T-helper 1 cell treated with Interleukin-12 subunit alpha and Interleukin-12 subunit beta and Interleukin-4 antibody, amounts not matched to agents 30 μg/mL and 1 μg/mL, for 36 hours (primary cell): Measurements from ENCODE around the gene SMAD3.
"Not testable (repeated sequence)": the region's sequence is repeated elsewhere in the genome, so short reads cannot be mapped to it uniquely, and the experiment has no call there.

Source experiments
- H3K27ac Mint-ChIP-seq: one replicate; pipeline ENCODE4 v1.8.0; 2021; ENCODE audit warnings: mild to moderate bottlenecking, mixed read lengths
- H3K27me3 Mint-ChIP-seq: one replicate; pipeline ENCODE4 v1.8.0; 2021; ENCODE audit warnings: low read depth, mixed read lengths
- H3K36me3 Mint-ChIP-seq: one replicate; pipeline ENCODE4 v1.8.0; 2021; ENCODE audit warnings: low read depth, mixed read lengths
- H3K4me1 Mint-ChIP-seq: one replicate; pipeline ENCODE4 v1.8.0; 2021; ENCODE audit warnings: low read depth, mixed read lengths
- H3K4me3 Mint-ChIP-seq: one replicate; pipeline ENCODE4 v1.8.0; 2021; ENCODE audit warnings: mild to moderate bottlenecking, moderate library complexity, mixed read lengths
- H3K9me3 Mint-ChIP-seq: one replicate; pipeline ENCODE4 v1.8.0; 2021; ENCODE audit warnings: mixed read lengths

SMAD3 gene

DNA sequence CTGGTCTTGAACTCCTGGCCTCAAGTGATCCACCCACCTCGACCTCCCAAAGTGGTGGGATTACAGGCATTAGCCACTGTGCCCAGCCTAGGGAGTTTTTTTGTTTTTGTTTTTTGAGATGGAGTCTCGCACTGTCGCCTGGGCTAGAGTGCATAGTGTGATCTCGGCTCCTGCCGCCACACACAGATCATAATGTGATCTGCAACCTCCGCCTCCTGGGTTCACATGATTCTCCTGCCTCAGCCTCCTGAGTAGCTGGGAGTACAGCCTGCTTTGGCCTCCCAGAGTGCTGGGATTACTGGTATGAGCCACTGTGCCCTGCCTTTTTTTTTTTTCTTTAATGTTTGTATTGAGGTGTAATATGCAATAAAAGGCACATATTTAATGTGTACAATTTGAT, 78.2 kb downstream of the SMAD3 start:
- Mint-ChIP-seq H3K27ac (peak overlapping the region; percentile 62), H3K9me3 (no peaks in the 10 kb centered on the region), H3K4me1 (peaks cover 89% of the 10 kb centered on the region), H3K36me3 (peaks cover 28% of the 10 kb centered on the region), H3K27me3 (no peaks in the 10 kb centered on the region), H3K4me3 (no peak overlapping the region)

GRCh38 chr15:67144609-67145311, 79.4 kb downstream of the SMAD3 start:
- Mint-ChIP-seq H3K9me3 (no peaks in the 10 kb centered on the region), H3K27me3 (no peaks in the 10 kb centered on the region), H3K4me1 (peaks cover 97% of the 10 kb centered on the region), H3K27ac (peak overlapping the region; percentile 69), H3K4me3 (peak overlapping the region; percentile 26), H3K36me3 (peaks cover 26% of the 10 kb centered on the region)

DNA sequence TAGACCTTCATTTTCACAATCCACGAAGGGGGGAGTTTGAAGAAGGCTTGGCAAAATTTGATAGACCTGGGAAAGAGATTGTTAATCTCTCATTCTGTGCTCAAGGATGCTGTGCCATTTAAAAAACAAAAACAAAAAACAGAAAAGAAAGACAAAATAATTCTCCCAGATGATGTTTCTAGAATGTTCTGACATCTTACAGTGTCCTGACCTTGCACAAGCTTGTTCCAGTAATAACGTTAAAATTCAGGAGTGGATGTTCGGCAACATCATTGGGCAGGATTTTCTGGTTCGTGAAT, 79.9 kb downstream of the SMAD3 start:
- Mint-ChIP-seq H3K4me3 (peak overlapping the region; percentile 26), H3K27ac (peak overlapping the region; percentile 23), H3K27me3 (no peaks in the 10 kb centered on the region), H3K9me3 (no peaks in the 10 kb centered on the region), H3K36me3 (peaks cover 25% of the 10 kb centered on the region), H3K4me1 (peaks cover 97% of the 10 kb centered on the region)

- Mint-ChIP-seq H3K9me3 (no peaks in the 10 kb centered on the region), H3K27me3 (no peaks in the 10 kb centered on the region), H3K36me3 (peaks cover 24% of the 10 kb centered on the region), H3K4me1 (peaks cover 96% of the 10 kb centered on the region), H3K4me3 (peak overlapping the region; percentile 75), H3K27ac (peak overlapping the region; percentile 93)
These were observed 80.3 kb downstream of the SMAD3 start for GRCh38 chr15:67145710-67146109.

- Mint-ChIP-seq H3K27ac (peak overlapping the region; percentile 93), H3K27me3 (no peaks in the 10 kb centered on the region), H3K9me3 (no peaks in the 10 kb centered on the region), H3K4me1 (peaks cover 91% of the 10 kb centered on the region), H3K4me3 (peak overlapping the region; percentile 75), H3K36me3 (peaks cover 18% of the 10 kb centered on the region)
These were observed 80.8 kb downstream of the SMAD3 start for GRCh38 chr15:67146234-67146633.

DNA sequence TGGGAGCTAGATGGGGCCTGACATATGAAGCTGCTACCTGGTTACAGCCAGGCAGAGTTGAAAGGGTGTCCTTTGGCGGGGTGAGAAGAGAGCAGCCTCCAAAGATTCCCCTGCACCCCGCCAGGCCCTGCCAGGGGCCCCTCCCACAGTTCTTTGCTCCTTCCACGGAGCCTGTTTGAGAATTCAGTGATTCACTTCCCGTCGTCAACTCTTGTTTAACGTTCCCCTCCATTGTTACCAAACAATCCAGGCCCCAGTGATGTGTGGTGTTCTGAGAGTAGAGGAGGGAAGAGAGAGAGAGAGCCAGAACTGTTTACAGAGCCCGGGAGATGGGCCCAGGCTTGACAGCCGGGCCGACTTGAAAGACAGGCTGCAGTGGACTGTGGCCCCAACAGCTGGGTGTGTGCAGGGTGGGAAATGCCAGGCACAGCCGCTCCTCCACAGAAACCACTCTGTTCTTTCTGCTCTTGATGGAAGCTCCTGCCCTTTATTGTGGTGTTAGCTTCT, 81.5 kb downstream of the SMAD3 start:
- H3K27ac Mint-ChIP-seq = peak overlapping the region; percentile 93
- no peaks in the 10 kb centered on the region for H3K9me3 Mint-ChIP-seq
- no peaks in the 10 kb centered on the region for H3K27me3 Mint-ChIP-seq
- peak overlapping the region; percentile 60 for H3K4me3 Mint-ChIP-seq
- peaks cover 86% of the 10 kb centered on the region for H3K4me1 Mint-ChIP-seq
- H3K36me3 Mint-ChIP-seq = peaks cover 17% of the 10 kb centered on the region

DNA sequence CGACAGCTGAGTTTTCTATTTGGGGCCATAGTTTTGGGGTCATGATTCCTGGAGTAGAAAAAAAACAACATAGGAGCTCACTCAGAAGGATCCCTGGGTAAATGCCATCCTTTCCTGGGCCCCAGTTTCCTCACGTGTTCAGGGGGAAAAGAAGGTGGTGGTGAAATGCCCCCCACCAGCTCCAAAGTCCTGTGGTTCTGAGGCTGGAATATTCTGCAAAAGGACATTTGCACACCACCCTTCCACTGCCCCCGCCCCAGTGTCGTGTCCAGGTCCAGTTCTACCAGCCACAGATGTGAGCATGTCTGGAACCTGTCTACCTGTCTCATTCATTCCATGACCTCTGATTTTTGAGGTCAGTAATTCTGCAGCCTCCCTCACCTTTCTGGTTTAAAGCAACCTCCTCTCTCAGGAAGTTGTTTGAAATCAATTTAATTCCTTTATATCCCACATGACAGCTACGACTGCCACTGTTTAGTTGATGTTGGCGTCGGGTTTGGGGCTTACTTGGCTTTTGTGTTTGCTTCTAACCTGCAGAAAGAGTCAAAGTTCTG, 82.1 kb downstream of the SMAD3 start:
- no peaks in the 10 kb centered on the region for H3K27me3 Mint-ChIP-seq

DNA sequence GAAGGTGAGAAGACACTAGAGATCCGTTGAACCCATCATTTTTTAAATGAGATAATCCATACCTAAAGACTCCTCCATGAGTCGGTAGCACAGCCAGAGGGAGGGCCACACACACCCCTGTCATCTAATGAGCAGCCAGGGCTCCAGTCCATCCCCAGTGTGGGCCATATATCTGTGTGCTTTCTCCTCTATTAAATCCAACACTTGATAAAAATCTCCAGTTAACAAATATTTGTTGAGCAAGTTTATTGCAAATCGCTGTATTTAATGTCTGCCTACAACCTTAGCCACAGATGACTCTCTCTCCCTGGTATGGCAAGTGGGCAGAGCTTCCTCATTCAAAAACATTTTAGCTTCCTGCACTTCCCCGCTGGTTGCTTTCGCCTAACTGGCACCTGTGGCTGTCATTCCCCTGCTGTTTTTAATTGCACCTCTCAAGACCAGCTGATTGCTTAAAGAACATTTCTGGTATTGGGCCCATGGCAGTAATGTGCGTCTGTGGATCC, 82.8 kb downstream of the SMAD3 start:
- Mint-ChIP-seq H3K4me3 (peak overlapping the region; percentile 64), H3K27me3 (no peaks in the 10 kb centered on the region), H3K9me3 (no peaks in the 10 kb centered on the region), H3K27ac (peak overlapping the region; percentile 93), H3K36me3 (peaks cover 25% of the 10 kb centered on the region), H3K4me1 (peaks cover 83% of the 10 kb centered on the region)

More for the DNA sequence above, 82.1 kb downstream of the SMAD3 start:
- H3K4me1 Mint-ChIP-seq = peaks cover 87% of the 10 kb centered on the region
- peaks cover 21% of the 10 kb centered on the region for H3K36me3 Mint-ChIP-seq
- H3K27ac Mint-ChIP-seq = peak overlapping the region; percentile 93
- H3K9me3 Mint-ChIP-seq = no peaks in the 10 kb centered on the region
- peak overlapping the region; percentile 16 for H3K4me3 Mint-ChIP-seq

DNA sequence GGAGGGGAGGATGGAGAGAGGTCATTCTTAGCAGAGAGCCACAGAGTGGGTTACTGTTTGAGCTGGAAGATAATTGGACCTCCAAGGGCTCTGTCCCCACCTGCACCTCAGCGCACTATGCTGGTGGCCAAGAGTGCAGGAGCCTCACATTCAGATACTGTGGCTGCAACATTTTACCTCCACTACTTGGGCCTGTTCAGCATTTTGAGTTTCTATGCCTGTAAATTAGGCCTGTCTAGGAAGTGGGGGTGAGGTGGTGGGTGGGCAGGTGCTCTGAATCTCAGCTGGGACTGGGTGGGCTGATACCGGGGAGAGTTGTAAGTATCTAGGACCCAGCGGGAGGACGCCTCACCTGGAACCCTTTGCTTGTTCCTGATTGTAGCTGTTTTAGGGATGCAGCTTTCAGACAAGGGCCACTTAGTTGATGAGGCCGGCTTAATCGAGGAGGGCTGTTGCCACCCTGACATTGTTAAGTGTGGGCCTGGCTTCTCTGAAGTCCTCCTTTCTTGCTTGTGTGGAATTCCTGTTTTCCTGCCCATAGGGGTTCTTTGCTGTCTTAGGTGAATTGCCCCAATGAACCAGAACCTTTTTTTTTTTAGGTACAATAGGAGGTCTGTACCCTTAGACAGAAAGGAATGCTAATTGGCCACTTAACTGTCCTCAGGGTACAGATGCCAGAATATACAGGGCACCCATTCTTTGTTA, 83.8 kb downstream of the SMAD3 start:
- Mint-ChIP-seq H3K27ac (peak overlapping the region; percentile 93), H3K4me3 (peak overlapping the region; percentile 64), H3K9me3 (no peaks in the 10 kb centered on the region), H3K36me3 (peaks cover 30% of the 10 kb centered on the region), H3K27me3 (no peaks in the 10 kb centered on the region), H3K4me1 (peaks cover 79% of the 10 kb centered on the region)

GRCh38 chr15:67149773-67150022, 84.3 kb downstream of the SMAD3 start:
- Mint-ChIP-seq H3K27me3 (no peaks in the 10 kb centered on the region), H3K9me3 (no peaks in the 10 kb centered on the region), H3K36me3 (peaks cover 30% of the 10 kb centered on the region), H3K27ac (no peak overlapping the region), H3K4me3 (no peak overlapping the region), H3K4me1 (peaks cover 76% of the 10 kb centered on the region)

GRCh38 chr15:67150023-67150860, 84.8 kb downstream of the SMAD3 start:
- Mint-ChIP-seq H3K36me3 (peaks cover 35% of the 10 kb centered on the region), H3K4me3 (peak overlapping the region; percentile 41), H3K9me3 (no peaks in the 10 kb centered on the region), H3K27ac (peak overlapping the region; percentile 76), H3K27me3 (no peaks in the 10 kb centered on the region), H3K4me1 (peaks cover 71% of the 10 kb centered on the region)

DNA sequence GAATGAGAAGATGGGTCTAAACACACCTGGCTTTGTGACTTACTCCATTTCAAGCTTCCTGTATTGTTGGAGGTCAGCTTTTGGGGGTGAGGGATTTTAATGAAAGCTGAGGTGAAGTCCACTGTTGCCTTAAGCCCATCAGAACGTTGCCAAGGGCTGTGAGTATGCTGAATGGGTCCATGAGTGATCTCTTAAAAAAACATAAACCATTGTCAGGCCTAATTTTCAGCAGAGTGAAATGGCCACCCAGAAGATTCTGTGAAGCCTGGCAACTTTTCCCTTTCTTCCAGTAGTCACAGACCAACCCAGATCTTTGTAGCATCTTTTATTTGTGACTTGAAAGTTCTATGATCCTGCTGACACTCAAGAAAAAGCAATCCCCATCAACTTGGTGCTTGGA, 87.0 kb downstream of the SMAD3 start:
- Mint-ChIP-seq H3K9me3 (peaks cover 7% of the 10 kb centered on the region), H3K27me3 (no peaks in the 10 kb centered on the region), H3K4me1 (peaks cover 62% of the 10 kb centered on the region), H3K4me3 (no peak overlapping the region), H3K27ac (no peak overlapping the region), H3K36me3 (peaks cover 49% of the 10 kb centered on the region)

GRCh38 chr15:67153044-67153443, 87.6 kb downstream of the SMAD3 start:
- not testable (repeated sequence) for H3K4me3 Mint-ChIP-seq, H3K27me3 Mint-ChIP-seq, H3K9me3 Mint-ChIP-seq
- Mint-ChIP-seq H3K27ac (peak overlapping the region; percentile 59), H3K4me1 (peaks cover 62% of the 10 kb centered on the region), H3K36me3 (peaks cover 56% of the 10 kb centered on the region)

- Mint-ChIP-seq H3K4me1 (peaks cover 55% of the 10 kb centered on the region), H3K36me3 (peaks cover 53% of the 10 kb centered on the region), H3K27me3 (no peaks in the 10 kb centered on the region), H3K9me3 (peaks cover 7% of the 10 kb centered on the region), H3K27ac (peak overlapping the region; percentile 59), H3K4me3 (no peak overlapping the region)
These were observed 88.8 kb downstream of the SMAD3 start for GRCh38 chr15:67154249-67154648.
